T-helper 2 cell (primary cell): ENCODE data around the gene CORO1A.
A peak's percentile ranks its signal among the peaks of the same experiment; 100 is the strongest.
"Not testable (repeated sequence)": the region's sequence is repeated elsewhere in the genome, so short reads cannot be mapped to it uniquely, and the experiment has no call there.

Source experiments
- DNase-seq, 5 experiments: peaks; one replicate each; pipeline versions ENCODE4 v3.0.0 to v3.0.0-alpha.2; 2012 to 2022

Gene CORO1A

GRCh38 chr16:30206252-30206651 lies 22.9 kb downstream of the CORO1A start:
- not testable (repeated sequence) for DNase-seq

- not testable (repeated sequence) for DNase-seq
Observed at GRCh38 chr16:30207063-30207704, 23.8 kb downstream of the CORO1A start.

- DNase-seq: peak in 3 of 5 experiments; percentile 5 to 52 (median 7)
Observed at GRCh38 chr16:30209032-30209431, 25.6 kb downstream of the CORO1A start.

- DNase-seq: not testable (repeated sequence)
Observed at GRCh38 chr16:30211414-30211813, 28.0 kb downstream of the CORO1A start.

GRCh38 chr16:30217082-30217481 lies 33.7 kb downstream of the CORO1A start:
- DNase-seq: peak in 1 of 5 experiments; percentile 0
